ENCODE results near the gene ACACA.

- TF ChIP-seq POLR2A (IDR thresholded peaks at IDR 0.05; ENCODE audit: low read depth, low read length): no peak
- TF ChIP-seq TAF1 (IDR thresholded peaks at IDR 0.05; ENCODE audit: low read depth, low read length): no peak
- no peak for TF ChIP-seq SPI1 (IDR thresholded peaks at IDR 0.05; ENCODE audit: low read depth, low read length)
These were observed 24.6 kb downstream of the ACACA start for GRCh38 chr17:37382056-37382455.

Measured in GM12891 (cell line).